Natural killer cell (primary cell): ENCODE data around the gene PERCC1. TPM values are rescaled to one million over a fixed set of nuclear protein-coding genes. Genes with fewer than 3 reads are reported as not detected.

Experiments
- ATAC-seq, 3 donors: fragments of 150-1000 bp in 2 of 3; fragments of 200-7000 bp in 1 of 3; cut with Tn5 transposase; 1 replicate in 1 of 3; 2 replicates in 2 of 3; pipeline ENCODE4 v1.10.0; 2021; ENCODE audit warnings: mild to moderate bottlenecking in 2 of 3, moderate library complexity in 2 of 3
- DNase-seq, 2 donors: peaks; one replicate each; pipeline versions ENCODE4 v3.0.0 to v3.0.0-alpha.2; 2013 to 2021; ENCODE audit warnings: mixed read lengths in 1 of 2
- H3K27ac ChIP-seq: one replicate; pipeline ENCODE4 v1.5.1; 2013; ENCODE audit warnings: mild to moderate bottlenecking, low read length
- H3K27me3 ChIP-seq: one replicate; pipeline ENCODE4 v1.6.1; 2013; ENCODE audit warnings: low read length; ENCODE audit not compliant: control insufficient read depth, insufficient read depth
- H3K36me3 ChIP-seq: one replicate; pipeline ENCODE4 v1.6.1; 2013; ENCODE audit warnings: low read length; ENCODE audit not compliant: control insufficient read depth, insufficient read depth
- H3K4me1 ChIP-seq: one replicate; pipeline ENCODE4 v1.6.1; 2013; ENCODE audit warnings: low read length; ENCODE audit not compliant: control insufficient read depth, insufficient read depth
- H3K4me3 ChIP-seq: one replicate; pipeline ENCODE4 v1.5.1; 2013; ENCODE audit warnings: low read length
- H3K9me3 ChIP-seq: one replicate; pipeline ENCODE4 v1.6.1; 2013; ENCODE audit warnings: low read length; ENCODE audit not compliant: control insufficient read depth, insufficient read depth
- H3K27ac Mint-ChIP-seq, 2 donors: one replicate each; pipeline ENCODE4 v1.8.0; 2022; ENCODE audit warnings: mild to moderate bottlenecking in 2 of 2, mixed read lengths in 2 of 2, moderate library complexity in 1 of 2
- H3K27me3 Mint-ChIP-seq, 2 donors: one replicate each; pipeline ENCODE4 v1.8.0; 2022; ENCODE audit warnings: low read depth in 2 of 2, mixed read lengths in 2 of 2
- H3K36me3 Mint-ChIP-seq: one replicate; pipeline ENCODE4 v1.8.0; 2022; ENCODE audit warnings: mixed read lengths
- H3K4me1 Mint-ChIP-seq, 2 donors: one replicate each; pipeline ENCODE4 v1.8.0; 2022; ENCODE audit warnings: mixed read lengths in 2 of 2
- H3K4me3 Mint-ChIP-seq: one replicate; pipeline ENCODE4 v1.8.0; 2022; ENCODE audit warnings: mild to moderate bottlenecking, moderate library complexity, mixed read lengths
- H3K9me3 Mint-ChIP-seq, 2 donors: one replicate each; pipeline ENCODE4 v1.8.0; 2022; ENCODE audit warnings: mixed read lengths in 2 of 2
- WGBS: methylation state at CpG from one replicate; pipeline ENCODE4 v1.1.7; 2013; ENCODE audit warnings: missing lambda C conversion rate; ENCODE audit not compliant: insufficient coverage; 5-methylcytosine and 5-hydroxymethylcytosine counted together
- intact Hi-C: fragments of 100-400 bp; cut with micrococcal nuclease; formaldehyde crosslinking; loops from one replicate; pipeline ENCODE4 v1.14.2; 2022
- total RNA-seq, 4 donors: library from RNA; stranded (reverse); fragments of 120-200 nt in 1 of 4; gene quantifications; one replicate each; pipeline versions ENCODE4 v1.2.3 to v1.2.4, GENCODE V29; 2013 to 2022
- TF ChIP-seq, protein P1 (sequence below): fragments of 200-600 bp; IDR thresholded peaks from one replicate; pipeline ENCODE4 v1.8.0; 2022; ENCODE audit warnings: antibody characterized with exemption

PERCC1 gene
- total RNA-seq, 3 donors from 2014 or later (not counting 1 experiment from before 2014, with no cell fraction given) = 0.68 to 0.96 (median 0.83) TPM

DNA sequence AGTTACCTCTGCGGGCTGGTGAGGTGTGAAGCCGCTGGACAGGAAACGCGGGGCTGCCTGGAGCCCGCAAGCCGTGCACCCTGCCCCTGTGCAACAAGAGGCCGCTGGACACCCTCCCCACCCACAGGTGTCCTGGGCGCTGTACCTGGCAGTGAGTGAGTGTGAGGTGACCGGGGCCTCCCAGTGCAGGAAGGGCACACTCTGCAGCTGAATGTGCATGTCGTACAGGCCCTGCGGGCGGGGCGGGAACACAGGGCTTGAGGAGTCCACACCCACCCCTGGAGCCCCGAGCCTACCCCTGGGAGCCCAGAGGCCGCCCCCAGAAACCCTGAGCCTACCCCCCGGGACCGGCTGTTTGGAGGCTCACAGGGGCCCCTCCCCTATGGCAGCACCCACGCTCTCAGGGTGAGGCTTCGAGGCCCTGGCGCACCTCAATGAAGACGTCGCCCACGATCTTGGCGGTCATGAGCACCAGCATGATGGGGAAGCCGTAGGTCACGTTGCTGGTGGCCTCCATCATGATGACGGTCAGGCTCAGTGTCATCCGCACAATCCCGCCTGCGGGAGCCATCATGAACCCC, 17.7 kb downstream of the PERCC1 start:
- no peak overlapping the region for H3K4me3 ChIP-seq
- Mint-ChIP-seq H3K4me1 (peaks cover 0 to 20% of the 10 kb centered on the region in 2 donors), H3K4me3 (no peak overlapping the region), H3K27ac (no peak overlapping the region), H3K36me3 (no peaks in the 10 kb centered on the region), H3K27me3 (no peaks in the 10 kb centered on the region), H3K9me3 (no peaks in the 10 kb centered on the region)
- H3K9me3 ChIP-seq = no peaks in the 10 kb centered on the region
- no peak overlapping the region for H3K27ac ChIP-seq
- intact Hi-C loops = no loop called here
- H3K27me3 ChIP-seq = no peaks in the 10 kb centered on the region
- peaks cover 33% of the 10 kb centered on the region for H3K36me3 ChIP-seq
- WGBS = 93% methylated on average over 30 of the region's 30 CpGs
- H3K4me1 ChIP-seq = peaks cover 11% of the 10 kb centered on the region
- ATAC-seq (no peak), DNase-seq (no peak)
- TF ChIP-seq, protein P1, sequence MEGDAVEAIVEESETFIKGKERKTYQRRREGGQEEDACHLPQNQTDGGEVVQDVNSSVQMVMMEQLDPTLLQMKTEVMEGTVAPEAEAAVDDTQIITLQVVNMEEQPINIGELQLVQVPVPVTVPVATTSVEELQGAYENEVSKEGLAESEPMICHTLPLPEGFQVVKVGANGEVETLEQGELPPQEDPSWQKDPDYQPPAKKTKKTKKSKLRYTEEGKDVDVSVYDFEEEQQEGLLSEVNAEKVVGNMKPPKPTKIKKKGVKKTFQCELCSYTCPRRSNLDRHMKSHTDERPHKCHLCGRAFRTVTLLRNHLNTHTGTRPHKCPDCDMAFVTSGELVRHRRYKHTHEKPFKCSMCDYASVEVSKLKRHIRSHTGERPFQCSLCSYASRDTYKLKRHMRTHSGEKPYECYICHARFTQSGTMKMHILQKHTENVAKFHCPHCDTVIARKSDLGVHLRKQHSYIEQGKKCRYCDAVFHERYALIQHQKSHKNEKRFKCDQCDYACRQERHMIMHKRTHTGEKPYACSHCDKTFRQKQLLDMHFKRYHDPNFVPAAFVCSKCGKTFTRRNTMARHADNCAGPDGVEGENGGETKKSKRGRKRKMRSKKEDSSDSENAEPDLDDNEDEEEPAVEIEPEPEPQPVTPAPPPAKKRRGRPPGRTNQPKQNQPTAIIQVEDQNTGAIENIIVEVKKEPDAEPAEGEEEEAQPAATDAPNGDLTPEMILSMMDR = no peak

- H3K9me3 Mint-ChIP-seq = no peaks in the 10 kb centered on the region
- TF ChIP-seq, protein P1 = no peak
- intact Hi-C loops = no loop called here
- Histone ChIP-seq H3K36me3 (peaks cover 38% of the 10 kb centered on the region), H3K27ac (no peak overlapping the region), H3K27me3 (no peaks in the 10 kb centered on the region), H3K4me3 (no peak overlapping the region), H3K4me1 (peaks cover 9% of the 10 kb centered on the region), H3K9me3 (no peaks in the 10 kb centered on the region)
- no peak overlapping the region for H3K4me3 Mint-ChIP-seq
- DNase-seq = no peak
- H3K27me3 Mint-ChIP-seq = no peaks in the 10 kb centered on the region
- WGBS = 98% methylated on average over 25 of the region's 25 CpGs
- ATAC-seq = no peak
- peaks cover 0 to 20% of the 10 kb centered on the region in 2 donors for H3K4me1 Mint-ChIP-seq
- peak overlapping the region in 1 of 2 donors; percentile 59 for H3K27ac Mint-ChIP-seq
- no peaks in the 10 kb centered on the region for H3K36me3 Mint-ChIP-seq
Measured at GRCh38 chr16:1449201-1449788, 18.4 kb downstream of the PERCC1 start.

- H3K36me3 ChIP-seq = peaks cover 46% of the 10 kb centered on the region
- no peak overlapping the region for H3K4me3 Mint-ChIP-seq
- no peaks in the 10 kb centered on the region for H3K9me3 Mint-ChIP-seq
- 79% methylated on average over 29 of the region's 29 CpGs for WGBS
- DNase-seq (no peak), ATAC-seq (peak in 1 of 3 donors; percentile 17)
- peaks cover 5% of the 10 kb centered on the region for H3K4me1 ChIP-seq
- H3K9me3 ChIP-seq = no peaks in the 10 kb centered on the region
- intact Hi-C loops = no loop called here
- no peaks in the 10 kb centered on the region for H3K27me3 Mint-ChIP-seq
- no peak overlapping the region for H3K4me3 ChIP-seq
- TF ChIP-seq, protein P1 = no peak
- peaks cover 0 to 15% of the 10 kb centered on the region in 2 donors for H3K4me1 Mint-ChIP-seq
- H3K27ac Mint-ChIP-seq = peak overlapping the region in 1 of 2 donors; percentile 59
- no peaks in the 10 kb centered on the region for H3K36me3 Mint-ChIP-seq
- H3K27me3 ChIP-seq = no peaks in the 10 kb centered on the region
- no peak overlapping the region for H3K27ac ChIP-seq
Measured at GRCh38 chr16:1450218-1450617, 19.3 kb downstream of the PERCC1 start.

- H3K36me3 ChIP-seq = peaks cover 50% of the 10 kb centered on the region
- no peaks in the 10 kb centered on the region for H3K27me3 Mint-ChIP-seq
- no peaks in the 10 kb centered on the region for H3K36me3 Mint-ChIP-seq
- no peak overlapping the region for H3K4me3 ChIP-seq
- H3K4me1 Mint-ChIP-seq = peaks cover 0 to 14% of the 10 kb centered on the region in 2 donors
- ATAC-seq (no peak), DNase-seq (no peak)
- H3K27ac ChIP-seq = no peak overlapping the region
- H3K9me3 Mint-ChIP-seq = no peaks in the 10 kb centered on the region
- H3K9me3 ChIP-seq = no peaks in the 10 kb centered on the region
- peak overlapping the region in 1 of 2 donors; percentile 59 for H3K27ac Mint-ChIP-seq
- TF ChIP-seq, protein P1 = no peak
- intact Hi-C loops = no loop called here
- H3K4me1 ChIP-seq = no peaks in the 10 kb centered on the region
- H3K4me3 Mint-ChIP-seq = no peak overlapping the region
- H3K27me3 ChIP-seq = no peaks in the 10 kb centered on the region
- 95% methylated on average over 21 of the region's 21 CpGs for WGBS
Measured at GRCh38 chr16:1450841-1451240, 20.0 kb downstream of the PERCC1 start.
